ENCODE data around the gene ILK.

The ILK gene

GRCh38 chr11:6636480-6636879, 32.9 kb downstream of the ILK start:
- DNase-seq (ENCODE audit: low spot score) = no peak

DNA sequence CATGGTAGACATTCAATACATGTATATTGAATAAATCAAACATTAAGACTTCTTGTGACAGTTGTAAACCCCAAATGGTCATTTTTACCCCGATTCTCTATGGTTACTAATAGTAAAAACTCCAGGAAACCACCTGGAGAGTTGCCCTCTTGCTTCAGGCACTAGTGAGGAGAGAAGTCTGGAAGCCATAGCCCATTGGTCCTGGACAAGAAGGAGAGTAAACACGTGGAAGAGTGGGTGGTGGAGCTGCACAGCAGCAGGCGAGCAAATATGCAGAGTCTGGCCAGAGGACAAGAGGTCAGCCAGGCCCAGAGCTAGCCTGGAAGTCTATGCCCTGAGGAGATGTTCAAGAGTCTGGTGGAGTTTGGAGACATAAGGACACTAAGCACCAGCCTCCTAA, 34.3 kb downstream of the ILK start:
- no peak for DNase-seq (ENCODE audit: low spot score)

DNA sequence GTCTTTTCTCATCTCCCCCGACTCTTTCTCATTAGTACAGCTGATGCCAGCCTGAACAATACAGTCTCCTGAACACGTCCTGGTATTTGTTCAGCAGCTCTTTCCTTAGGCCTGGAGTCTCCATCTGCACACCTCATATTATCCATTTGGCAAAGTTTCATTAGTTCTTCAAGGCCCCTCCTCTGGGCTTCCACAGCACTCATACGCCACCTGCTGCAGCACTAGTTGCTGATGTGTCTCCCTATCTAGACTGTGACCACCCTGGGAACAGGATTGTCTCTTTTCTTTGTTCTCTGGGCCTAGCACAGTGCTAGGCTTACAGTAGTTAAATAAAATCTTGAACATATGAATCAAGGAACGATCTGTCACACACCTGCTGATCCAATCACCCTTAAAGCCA, 34.9 kb downstream of the ILK start:
- no peak for DNase-seq (ENCODE audit: low spot score)

- DNase-seq (ENCODE audit: low spot score) = no peak
Measured at GRCh38 chr11:6640036-6640984, 36.7 kb downstream of the ILK start.

DNA sequence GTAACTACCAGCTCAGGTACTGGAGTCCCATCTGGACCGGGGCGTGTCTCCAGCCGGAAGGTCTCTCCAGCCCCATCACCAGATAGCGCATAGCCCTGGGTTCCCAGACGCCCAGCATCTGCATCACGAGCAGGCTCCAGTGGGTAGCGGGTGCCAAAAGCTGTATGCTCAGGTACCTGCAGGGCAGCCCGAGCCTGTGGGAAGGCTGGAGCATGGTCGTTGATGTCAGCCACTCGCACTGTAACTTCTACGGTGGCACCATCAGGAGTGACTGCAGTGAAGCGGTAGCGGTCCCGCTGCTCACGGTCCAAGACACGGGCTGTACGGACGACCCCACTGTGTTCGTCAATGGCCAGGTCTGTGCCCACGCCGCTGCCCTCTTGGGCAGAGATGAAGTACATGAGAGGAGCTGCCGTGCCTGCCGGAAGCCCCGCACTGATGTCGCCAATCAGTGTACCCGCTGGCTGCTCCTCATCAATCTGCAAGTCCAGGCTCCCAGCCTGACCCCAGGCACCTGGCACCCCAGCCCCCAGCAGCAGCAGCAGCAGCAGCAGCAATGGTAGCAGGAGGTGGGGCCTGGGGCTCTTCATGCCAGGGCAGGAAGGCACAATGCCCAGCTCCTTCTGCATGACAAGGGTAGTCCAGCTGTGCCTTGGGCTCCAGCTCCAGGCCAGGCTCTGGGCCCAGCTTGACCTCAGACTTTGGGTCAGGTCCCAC, 37.6 kb downstream of the ILK start:
- peak; percentile 83 for DNase-seq (ENCODE audit: low spot score)

- DNase-seq (ENCODE audit: low spot score) = no peak
Measured at GRCh38 chr11:6642957-6643356, 39.4 kb downstream of the ILK start.

DNA sequence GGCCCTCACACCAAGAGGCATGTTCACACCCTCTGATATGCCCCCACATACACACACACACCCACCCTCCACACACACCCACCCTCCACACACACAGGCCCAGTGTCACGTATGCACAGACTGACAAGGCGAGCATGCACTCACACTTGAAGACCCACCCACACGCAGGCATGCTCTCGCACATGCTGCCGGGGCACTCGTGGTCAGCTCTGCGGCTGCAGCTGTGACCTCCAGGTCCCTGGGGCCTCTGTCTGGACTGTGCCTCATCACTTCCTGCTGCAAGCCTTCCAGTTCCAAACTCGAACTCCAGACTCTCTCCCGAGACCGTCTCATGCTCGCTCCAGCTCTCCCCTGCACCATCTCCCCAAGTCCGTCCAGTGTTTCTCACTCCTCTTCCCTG, 42.5 kb downstream of the ILK start:
- no peak for DNase-seq (ENCODE audit: low spot score)

GRCh38 chr11:6646576-6646917, 43.0 kb downstream of the ILK start:
- no peak for DNase-seq (ENCODE audit: low spot score)

GRCh38 chr11:6646918-6647679, 43.5 kb downstream of the ILK start:
- no peak for DNase-seq (ENCODE audit: low spot score)

DNA sequence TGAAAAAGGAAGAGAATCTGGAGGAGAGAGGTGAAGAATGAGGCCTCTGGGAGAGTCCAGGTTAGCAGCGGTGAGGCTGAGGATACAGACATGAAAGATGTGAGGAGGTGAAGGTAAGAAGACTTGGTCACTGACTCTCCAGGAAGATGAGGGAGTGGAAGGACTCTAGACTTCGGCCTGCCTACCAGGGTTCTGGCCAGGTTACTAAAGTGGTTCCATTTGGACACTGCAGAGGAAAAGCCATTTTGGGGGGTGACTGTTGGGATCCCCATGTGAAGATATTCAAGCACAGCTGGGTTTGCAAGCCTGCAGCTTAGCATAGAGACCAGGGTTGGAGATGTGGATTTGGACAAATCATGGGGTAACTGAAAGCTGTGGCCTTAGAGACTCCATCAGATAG, 44.3 kb downstream of the ILK start:
- DNase-seq (ENCODE audit: low spot score) = no peak

DNA sequence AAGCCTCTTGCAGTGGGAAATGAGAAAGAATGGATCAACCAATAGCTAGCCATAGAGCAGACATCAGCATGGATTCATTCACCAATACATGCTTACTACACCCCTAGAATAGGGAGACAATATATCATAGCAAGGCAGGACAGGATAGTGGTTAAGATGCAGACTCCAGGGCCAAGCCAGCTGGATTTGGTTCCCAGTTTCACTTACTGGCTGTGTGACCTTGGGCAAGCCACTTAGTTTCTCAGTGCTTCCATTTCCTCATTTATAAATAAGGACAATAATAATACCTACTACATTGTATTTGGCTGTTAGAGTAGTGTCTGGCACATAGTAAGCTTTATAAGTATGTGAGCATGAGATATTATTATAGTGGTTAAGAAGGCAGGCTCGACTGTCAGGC, 44.9 kb downstream of the ILK start:
- no peak for DNase-seq (ENCODE audit: low spot score)

GRCh38 chr11:6650104-6650503, 46.5 kb downstream of the ILK start:
- DNase-seq (ENCODE audit: low spot score) = no peak

DNA sequence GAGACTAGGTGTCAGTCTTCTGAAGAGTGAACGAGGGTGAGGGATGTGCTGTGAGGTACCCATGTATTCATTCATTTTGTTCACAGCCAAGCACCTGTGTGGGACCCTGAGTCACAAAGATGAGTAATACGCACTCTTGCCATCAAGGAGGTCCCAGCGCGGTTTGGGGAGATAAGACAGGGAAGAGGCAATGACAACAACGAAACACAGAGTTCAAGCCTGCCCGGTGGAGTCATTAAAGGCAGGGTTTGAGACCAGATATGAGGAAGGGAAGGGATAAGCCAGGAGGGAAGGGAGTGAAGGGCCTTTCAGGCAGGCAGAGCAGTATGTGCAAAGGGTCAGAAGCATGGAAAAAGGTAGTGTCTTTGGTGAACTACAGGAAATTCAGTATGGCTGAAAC, 47.4 kb downstream of the ILK start:
- DNase-seq (ENCODE audit: low spot score) = no peak

DNA sequence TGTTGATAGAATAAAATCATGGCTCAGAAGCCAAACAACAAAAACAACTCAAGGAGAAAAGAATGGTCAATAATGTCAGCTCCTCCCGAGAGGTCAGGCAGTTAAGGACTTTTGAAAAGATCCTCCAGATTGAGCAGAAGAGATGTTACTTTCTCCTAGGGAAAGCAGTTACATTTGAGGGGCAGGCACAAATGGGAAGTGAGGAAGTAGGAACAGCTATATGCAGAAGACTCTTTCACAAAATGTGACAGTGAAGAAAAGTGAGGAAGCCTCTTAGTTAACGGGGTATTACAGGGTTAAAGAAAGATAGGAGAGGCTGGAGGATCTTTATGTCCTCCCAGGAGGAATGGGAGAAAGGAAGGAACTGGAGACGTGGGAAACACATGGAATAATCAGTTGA, 48.6 kb downstream of the ILK start:
- DNase-seq (ENCODE audit: low spot score) = no peak

DNA sequence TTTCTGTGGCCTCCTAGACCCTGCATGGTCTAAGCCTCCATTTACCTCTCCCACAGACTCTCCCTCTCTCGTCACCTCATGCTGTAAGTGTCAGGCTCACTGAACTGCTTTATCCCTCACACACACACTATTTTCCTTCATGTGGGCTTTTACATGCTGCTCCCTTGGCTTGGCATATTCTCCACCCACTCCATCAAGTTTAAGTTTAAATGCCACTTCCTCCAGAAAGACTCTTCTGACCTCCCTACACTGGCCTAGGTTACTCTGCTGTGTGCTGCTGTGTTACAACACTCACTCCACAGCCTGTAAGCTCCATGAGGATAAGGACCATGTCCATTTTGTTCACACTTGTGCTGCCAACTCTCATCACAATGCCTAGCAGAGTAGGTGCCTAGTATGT, 49.5 kb downstream of the ILK start:
- DNase-seq (ENCODE audit: low spot score) = no peak

- no peak for DNase-seq (ENCODE audit: low spot score)
Measured at GRCh38 chr11:6653656-6654055, 50.1 kb downstream of the ILK start.

DNA sequence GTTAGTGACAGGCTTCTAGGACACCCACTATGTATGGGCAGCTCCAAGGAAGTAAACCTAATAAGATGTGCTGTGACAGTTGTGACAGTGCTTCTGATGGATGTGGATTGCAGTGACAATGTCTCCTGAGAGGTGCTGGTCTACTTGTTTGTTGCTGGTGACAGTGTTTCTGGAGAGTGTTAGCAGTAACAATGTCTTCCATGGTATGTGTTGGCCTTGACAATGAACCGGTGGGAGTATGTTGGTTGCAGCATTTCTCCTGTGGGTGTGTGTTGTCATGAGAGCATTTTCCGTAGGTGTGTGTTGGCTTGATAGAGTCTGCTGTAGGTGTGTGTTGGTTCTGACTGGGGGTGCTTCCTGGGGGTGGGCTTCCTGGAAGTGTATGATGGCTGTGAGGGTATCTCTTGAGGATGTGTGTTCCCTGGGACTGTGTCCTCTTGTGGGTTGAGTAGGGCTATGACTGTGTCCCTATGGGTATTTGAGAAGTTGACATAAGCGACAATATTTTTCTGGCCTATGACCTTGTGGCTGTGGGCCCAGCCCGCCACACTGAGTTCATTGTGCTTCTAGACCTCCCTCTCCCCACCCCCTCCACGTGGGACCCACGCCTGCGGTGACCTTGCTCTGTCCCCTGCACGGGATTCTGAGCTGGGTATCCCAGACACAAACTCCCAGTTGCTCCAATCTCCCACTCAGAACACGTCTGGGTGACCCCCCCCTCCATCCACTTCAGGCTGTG, 50.9 kb downstream of the ILK start:
- peak; percentile 47 for DNase-seq (ENCODE audit: low spot score)

GRCh38 chr11:6655020-6655789, 51.6 kb downstream of the ILK start:
- no peak for DNase-seq (ENCODE audit: low spot score)

GRCh38 chr11:6655790-6656583, 52.4 kb downstream of the ILK start, which contains the start of gene DCHS1:
TSS of gene DCHS1 (minus strand) at chr11:6655809. CDS start at chr11:6641613, 14,196 bp downstream.
- DNase-seq (ENCODE audit: low spot score) = no peak

- DNase-seq (ENCODE audit: low spot score) = no peak
Measured at GRCh38 chr11:6656584-6656915, 53.0 kb downstream of the ILK start.

All from globus pallidus (tissue), 1 donor.